ENCODE results near the gene ONECUT3. TPM values are rescaled to one million over a fixed set of nuclear protein-coding genes. Genes with fewer than 3 reads are reported as not detected.

Gene ONECUT3
- polyA plus RNA-seq, 5 donors = 0.04 to 0.09 (median 0.06) TPM

Other genes with a start within 250 kb of the ONECUT3 start
- 1 to 10 TPM in 1 of 5 donors, under 1 TPM in 4; 0.38 to 1.2 (median 0.54) TPM for gene ADAMTSL5, start 240.5 kb upstream of the ONECUT3 start, polyA plus RNA-seq (ENCODE audit: insufficient read depth in 1 of 5, insufficient read length in 5 of 5, low replicate concordance in 1 of 5)
- under 1 TPM; 0.14 to 0.53 (median 0.28) TPM for gene PLK5, start 229.4 kb upstream of the ONECUT3 start, polyA plus RNA-seq (ENCODE audit: insufficient read depth in 1 of 5, insufficient read length in 5 of 5, low replicate concordance in 1 of 5)
- 10 to 100 TPM; 17.1 to 42.8 (median 25.2) TPM for gene MEX3D, start 185.2 kb upstream of the ONECUT3 start, polyA plus RNA-seq (ENCODE audit: insufficient read depth in 1 of 5, insufficient read length in 5 of 5, low replicate concordance in 1 of 5)
- gene MBD3, start 160.6 kb upstream of the ONECUT3 start, polyA plus RNA-seq (ENCODE audit: insufficient read depth in 1 of 5, insufficient read length in 5 of 5, low replicate concordance in 1 of 5) = 10 to 100 TPM; 35.7 to 87.1 (median 46.5) TPM
- 100 to 1,000 TPM in 1 of 5 donors, 10 to 100 TPM in 4; 55.7 to 119 (median 83.2) TPM for gene UQCR11, start 148.0 kb upstream of the ONECUT3 start, polyA plus RNA-seq (ENCODE audit: insufficient read depth in 1 of 5, insufficient read length in 5 of 5, low replicate concordance in 1 of 5)
- 100 to 1,000 TPM; 101 to 158 (median 127) TPM for gene TCF3, start 100.9 kb upstream of the ONECUT3 start, polyA plus RNA-seq (ENCODE audit: insufficient read depth in 1 of 5, insufficient read length in 5 of 5, low replicate concordance in 1 of 5)
- gene ATP8B3, start 58.8 kb downstream of the ONECUT3 start, polyA plus RNA-seq (ENCODE audit: insufficient read depth in 1 of 5, insufficient read length in 5 of 5, low replicate concordance in 1 of 5) = 1 to 10 TPM in 2 of 5 donors, under 1 TPM in 3; 0.63 to 1.6 (median 0.99) TPM
- gene REXO1, start 95.0 kb downstream of the ONECUT3 start, polyA plus RNA-seq (ENCODE audit: insufficient read depth in 1 of 5, insufficient read length in 5 of 5, low replicate concordance in 1 of 5) = 10 to 100 TPM; 14.3 to 29.4 (median 21.7) TPM
- 10 to 100 TPM in 1 of 5 donors, 1 to 10 TPM in 4; 3.3 to 12.8 (median 6.0) TPM for gene KLF16, start 110.1 kb downstream of the ONECUT3 start, polyA plus RNA-seq (ENCODE audit: insufficient read depth in 1 of 5, insufficient read length in 5 of 5, low replicate concordance in 1 of 5)
- 10 to 100 TPM; 34.9 to 90.0 (median 45.8) TPM for gene ABHD17A, start 132.0 kb downstream of the ONECUT3 start, polyA plus RNA-seq (ENCODE audit: insufficient read depth in 1 of 5, insufficient read length in 5 of 5, low replicate concordance in 1 of 5)
- gene ADAT3, start 151.9 kb downstream of the ONECUT3 start, polyA plus RNA-seq (ENCODE audit: insufficient read depth in 1 of 5, insufficient read length in 5 of 5, low replicate concordance in 1 of 5) = 1 to 10 TPM in 4 of 5 donors, under 1 TPM in 1; 0.98 to 4.5 (median 1.9) TPM
- gene SCAMP4, start 151.9 kb downstream of the ONECUT3 start, polyA plus RNA-seq (ENCODE audit: insufficient read depth in 1 of 5, insufficient read length in 5 of 5, low replicate concordance in 1 of 5) = 10 to 100 TPM; 41.9 to 92.4 (median 63.9) TPM
- gene CSNK1G2, start 187.7 kb downstream of the ONECUT3 start, polyA plus RNA-seq (ENCODE audit: insufficient read depth in 1 of 5, insufficient read length in 5 of 5, low replicate concordance in 1 of 5) = 10 to 100 TPM; 32.0 to 70.0 (median 40.7) TPM

Data from right lung (tissue), 5 donors.